Right lobe of liver (tissue), 6 donors: ENCODE data around the gene ZNF566. TPM values are rescaled to one million over a fixed set of nuclear protein-coding genes. Genes with fewer than 3 reads are reported as not detected.
A peak's percentile ranks its signal among the peaks of the same experiment; 100 is the strongest.
"Not testable (repeated sequence)": the region's sequence is repeated elsewhere in the genome, so short reads cannot be mapped to it uniquely, and the experiment has no call there.

Experiments
- ATAC-seq, 4 donors: fragments of 200-7000 bp; cut with Tn5 transposase; one replicate each; pipeline ENCODE4 v1.9.1; 2020; ENCODE audit warnings: mild to moderate bottlenecking in 4 of 4, moderate library complexity in 4 of 4
- DNase-seq, 3 donors: peaks; one replicate each; pipeline ENCODE4 v3.0.0-alpha.2; 2020
- H3K27ac ChIP-seq, 3 donors: fragments of 200-600 bp; one replicate each; pipeline ENCODE4 v1.8.0; 2022
- H3K27me3 ChIP-seq, 2 donors: fragments of 200-600 bp; one replicate each; pipeline ENCODE4 v1.8.0; 2022
- H3K36me3 ChIP-seq, 4 donors: fragments of 200-600 bp; sonication (generic) in 1 of 4; one replicate each; pipeline versions ENCODE4 v1.5.1 to v1.8.0; 2017 to 2022; ENCODE audit warnings: control low read depth in 1 of 4
- H3K4me1 ChIP-seq, 4 donors: fragments of 200-600 bp; sonication (generic) in 1 of 4; one replicate each; pipeline versions ENCODE4 v1.5.1 to v1.8.0; 2017 to 2022; ENCODE audit warnings: control low read depth in 1 of 4
- H3K4me3 ChIP-seq, 3 donors: fragments of 200-600 bp; one replicate each; pipeline ENCODE4 v1.8.0; 2022
- H3K9me3 ChIP-seq, 4 donors: fragments of 200-600 bp; sonication (generic) in 1 of 4; one replicate each; pipeline versions ENCODE4 v1.5.1 to v1.8.0; 2017 to 2022; ENCODE audit warnings: control low read depth in 1 of 4
- POLR2A ChIP-seq: fragments of 450-650 bp; IDR thresholded peaks from one replicate; pipeline ENCODE4 v1.6.1; 2017; ENCODE audit warnings: antibody characterized with exemption, mild to moderate bottlenecking
- WGBS: methylation state at CpG from one replicate; pipeline ENCODE4 v1.1.6; 2018; ENCODE audit warnings: low coverage, low lambda C conversion rate; ENCODE audit not compliant: insufficient coverage; ENCODE audit errors: missing lambda C conversion rate; 5-methylcytosine and 5-hydroxymethylcytosine counted together
- intact Hi-C, 2 donors: fragments of 100-400 bp; cut with DNase I; formaldehyde crosslinking; loops; one replicate each; pipeline versions ENCODE4 v1.11.2 to v1.14.1; 2022
- total RNA-seq, 6 experiments: library from RNA; depleted of rRNA in 2 of 6; stranded (reverse); fragments of >200 nt in 2 of 6; fragmentation: NEBNext Ultra II Directional in 3 of 6; extraction: Animal tissue kit (Norgen Biotek cat#: 25700) in 3 of 6; gene quantifications; one replicate each; pipeline versions ENCODE4 v1.1.0 to v1.2.4, GENCODE V29; 2016 to 2023
- TF ChIP-seq, protein P1 (sequence below), 4 donors: fragments of 200-600 bp in 3 of 4; fragments of 450-650 bp in 1 of 4; IDR thresholded peaks; one replicate each; pipeline versions ENCODE4 v1.5.1 to v1.8.0; 2016 to 2022; ENCODE audit warnings: antibody characterized with exemption in 4 of 4, mild to moderate bottlenecking in 2 of 4
- donor health status: DM: no; HTN: yes; CAD: no.
- donor health status: DM: no; HTN: no; CAD: no.
- donor health status: DM: no; HTN: no; CAD: no.
- donor health status: DM: no; HTN: yes; CAD: no.
- donor health status: DM: no; HTN: yes; CAD: no.

The ZNF566 gene
- total RNA-seq, 6 experiments from 2014 or later, result 4.1 to 7.8 (median 5.1) TPM

DNA sequence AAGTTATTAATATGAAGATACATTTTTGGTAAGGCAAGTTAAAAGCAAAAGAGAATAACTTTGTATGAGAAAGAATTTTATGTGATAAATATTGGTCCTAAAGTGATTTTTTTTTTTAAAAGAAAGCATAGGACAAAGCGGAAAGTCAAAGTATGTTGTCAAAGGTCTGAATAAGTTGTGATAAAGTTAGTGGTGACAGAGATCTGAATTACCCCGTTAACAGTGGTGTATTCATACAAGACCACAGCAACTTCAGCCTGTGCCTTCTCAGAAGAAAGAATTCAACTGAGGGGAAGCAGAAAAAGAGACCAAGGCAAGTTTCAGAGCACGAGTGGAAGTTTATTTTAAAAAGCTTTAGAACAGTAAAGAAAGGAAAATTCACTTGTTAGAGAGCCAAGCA, 19.0 kb upstream of the ZNF566 start:
- Histone ChIP-seq H3K4me3 (no peak overlapping the region), H3K27me3 (no peaks in the 10 kb centered on the region), H3K9me3 (peaks cover 0 to 33% (median 16%) of the 10 kb centered on the region in 4 donors), H3K4me1 (no peaks in the 10 kb centered on the region), H3K36me3 (peaks cover 0 to 7% (median 0%) of the 10 kb centered on the region in 4 donors), H3K27ac (no peak overlapping the region)
- ATAC-seq, result no peak
- intact Hi-C loops, result no loop called here
- no peak for DNase-seq
- 75% methylated on average over 3 of the region's 3 CpGs for WGBS
- TF ChIP-seq, protein P1, sequence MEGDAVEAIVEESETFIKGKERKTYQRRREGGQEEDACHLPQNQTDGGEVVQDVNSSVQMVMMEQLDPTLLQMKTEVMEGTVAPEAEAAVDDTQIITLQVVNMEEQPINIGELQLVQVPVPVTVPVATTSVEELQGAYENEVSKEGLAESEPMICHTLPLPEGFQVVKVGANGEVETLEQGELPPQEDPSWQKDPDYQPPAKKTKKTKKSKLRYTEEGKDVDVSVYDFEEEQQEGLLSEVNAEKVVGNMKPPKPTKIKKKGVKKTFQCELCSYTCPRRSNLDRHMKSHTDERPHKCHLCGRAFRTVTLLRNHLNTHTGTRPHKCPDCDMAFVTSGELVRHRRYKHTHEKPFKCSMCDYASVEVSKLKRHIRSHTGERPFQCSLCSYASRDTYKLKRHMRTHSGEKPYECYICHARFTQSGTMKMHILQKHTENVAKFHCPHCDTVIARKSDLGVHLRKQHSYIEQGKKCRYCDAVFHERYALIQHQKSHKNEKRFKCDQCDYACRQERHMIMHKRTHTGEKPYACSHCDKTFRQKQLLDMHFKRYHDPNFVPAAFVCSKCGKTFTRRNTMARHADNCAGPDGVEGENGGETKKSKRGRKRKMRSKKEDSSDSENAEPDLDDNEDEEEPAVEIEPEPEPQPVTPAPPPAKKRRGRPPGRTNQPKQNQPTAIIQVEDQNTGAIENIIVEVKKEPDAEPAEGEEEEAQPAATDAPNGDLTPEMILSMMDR (IDR thresholded peaks at IDR 0.05), result no peak
- TF ChIP-seq POLR2A, result no peak

DNA sequence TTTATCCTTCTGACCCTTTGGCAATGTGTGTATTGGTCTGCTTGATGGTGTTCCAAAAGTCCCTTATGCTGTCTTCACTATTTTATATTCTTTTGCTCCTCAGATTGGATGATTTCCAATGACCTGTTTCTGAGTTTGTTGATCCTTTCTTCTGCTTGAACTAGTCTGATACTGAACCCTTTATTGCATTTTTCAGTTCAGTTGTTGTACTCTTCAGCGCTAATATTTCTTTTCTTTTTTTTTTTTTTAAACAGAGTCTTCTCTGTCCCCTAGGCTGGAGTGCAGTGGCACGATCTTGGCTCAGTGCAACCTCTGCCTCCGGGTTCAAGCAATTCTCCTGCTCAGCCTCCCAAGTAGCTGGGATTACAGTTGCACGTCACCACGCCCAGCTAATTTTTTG, 12.6 kb upstream of the ZNF566 start:
- 76% methylated on average over 5 of the region's 5 CpGs for WGBS
- no peak for ATAC-seq

DNA sequence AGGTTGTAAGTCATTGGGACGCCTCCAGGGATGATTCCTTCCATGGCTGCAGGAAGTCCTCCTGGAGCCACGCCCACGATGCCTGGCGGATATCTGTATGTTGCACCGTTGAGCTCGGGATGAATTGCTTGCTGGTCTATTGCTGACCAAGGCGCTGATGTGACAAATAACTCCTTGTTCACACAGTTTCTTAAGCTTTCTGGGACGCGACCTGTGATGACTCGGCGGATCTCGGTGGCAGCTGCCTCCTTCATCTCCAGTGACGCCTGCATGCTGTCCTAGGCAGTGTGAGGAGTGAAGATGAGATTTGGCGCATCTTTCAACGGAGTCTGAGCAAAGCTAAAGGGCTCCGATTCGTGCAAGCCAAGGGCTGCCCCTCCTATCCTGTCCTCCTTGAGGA, 7.6 kb upstream of the ZNF566 start:
- Histone ChIP-seq H3K4me1 (no peaks in the 10 kb centered on the region), H3K27ac (no peak overlapping the region), H3K27me3 (no peaks in the 10 kb centered on the region), H3K36me3 (no peaks in the 10 kb centered on the region), H3K9me3 (no peaks in the 10 kb centered on the region), H3K4me3 (no peak overlapping the region)
- no peak for DNase-seq
- intact Hi-C loops, result no loop called here
- TF ChIP-seq POLR2A, result no peak
- TF ChIP-seq, protein P1 (IDR thresholded peaks at IDR 0.05), result no peak
- no CpG with 5 or more reads among the region's 17 CpGs for WGBS
- no peak for ATAC-seq

More for the DNA sequence above, 12.6 kb upstream of the ZNF566 start:
- Histone ChIP-seq H3K4me3 (no peak overlapping the region), H3K36me3 (no peaks in the 10 kb centered on the region), H3K27me3 (no peaks in the 10 kb centered on the region), H3K4me1 (no peaks in the 10 kb centered on the region), H3K27ac (no peak overlapping the region), H3K9me3 (peaks cover 0 to 12% (median 1%) of the 10 kb centered on the region in 4 donors)
- intact Hi-C loops, result no loop called here
- TF ChIP-seq POLR2A, result no peak
- TF ChIP-seq, protein P1 (IDR thresholded peaks at IDR 0.05), result no peak
- DNase-seq, result no peak

DNA sequence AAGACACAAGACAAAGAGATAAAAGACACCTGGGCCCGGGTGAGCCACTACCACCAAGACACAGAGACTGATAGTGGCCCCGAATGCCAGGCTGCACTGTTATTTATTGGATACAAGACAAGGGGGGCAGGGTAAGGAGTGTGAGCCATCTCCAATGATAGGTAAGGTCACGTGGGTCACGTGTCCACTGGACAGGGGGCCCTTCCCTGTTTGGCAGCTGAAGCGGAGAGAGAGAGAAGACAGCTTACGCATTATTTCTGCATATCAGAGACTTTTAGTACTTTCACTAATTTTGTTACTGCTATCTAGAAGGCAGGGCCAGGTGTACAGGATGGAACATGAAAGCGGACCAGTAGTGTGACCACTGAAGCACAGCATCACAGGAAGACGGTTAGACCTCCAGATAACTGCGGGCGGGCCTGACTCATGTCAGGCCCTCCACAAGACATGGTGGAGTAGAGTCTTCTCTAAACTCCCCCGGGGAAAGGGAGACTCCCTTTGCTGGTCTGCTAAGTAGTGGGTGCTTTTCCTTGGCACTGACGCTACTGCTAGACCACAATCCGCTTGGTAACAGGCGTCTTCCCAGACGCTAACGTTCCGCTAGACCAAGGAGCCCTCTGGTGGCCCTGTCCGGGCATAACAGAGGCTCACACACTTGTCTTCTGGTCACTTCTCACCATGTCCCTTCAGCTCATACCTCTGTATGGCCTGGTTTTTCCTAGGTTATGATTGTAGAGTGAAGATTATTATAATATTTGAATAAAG, 3.5 kb upstream of the ZNF566 start:
- H3K9me3 ChIP-seq, ATAC-seq, H3K27me3 ChIP-seq, H3K27ac ChIP-seq, H3K36me3 ChIP-seq, intact Hi-C loops, H3K4me3 ChIP-seq, H3K4me1 ChIP-seq: not testable (repeated sequence)
- DNase-seq, result peak; percentile 43 to 64 (median 58)
- 59% methylated on average over 11 of the region's 18 CpGs for WGBS
- TF ChIP-seq, protein P1 (IDR thresholded peaks at IDR 0.05), result peak; percentile 38 to 61 (median 52)

DNA sequence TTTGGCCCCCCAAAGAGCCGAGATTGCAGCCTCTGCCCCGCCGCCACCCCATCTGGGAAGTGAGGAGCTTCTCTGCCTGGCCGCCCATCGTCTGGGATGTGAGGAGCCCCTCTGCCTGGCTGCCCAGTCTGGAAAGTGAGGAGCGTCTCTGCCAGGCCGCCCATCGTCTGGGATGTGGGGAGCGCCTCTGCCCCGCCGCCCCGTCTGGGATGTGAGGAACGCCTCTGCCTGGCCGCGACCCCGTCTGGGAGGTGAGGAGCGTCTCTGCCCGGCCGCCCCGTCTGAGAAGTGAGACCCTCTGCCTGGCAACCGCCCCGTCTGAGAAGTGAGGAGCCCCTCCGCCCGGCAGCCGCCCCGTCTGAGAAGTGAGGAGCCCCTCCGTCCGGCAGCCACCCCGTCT, 1.5 kb upstream of the ZNF566 start:
- H3K9me3 ChIP-seq, H3K36me3 ChIP-seq, intact Hi-C loops, H3K4me1 ChIP-seq, ATAC-seq, H3K4me3 ChIP-seq, H3K27ac ChIP-seq, H3K27me3 ChIP-seq, DNase-seq: not testable (repeated sequence)
- WGBS, result no CpG with 5 or more reads among the region's 29 CpGs
